NCI-H187 treated with DMSO at 0.1 percent for 48 hours (cell line): ENCODE results near the gene CHAC2.
A peak's percentile ranks its signal among the peaks of the same experiment; 100 is the strongest.
"Not testable (repeated sequence)": the region's sequence is repeated elsewhere in the genome, so short reads cannot be mapped to it uniquely, and the experiment has no call there.

Experiments used
- DNase-seq: peaks from one replicate; lab custom pipeline; 2025; lab: John Stamatoyannopoulos, UW

CHAC2 gene

GRCh38 chr2:53778536-53779162, 11.0 kb downstream of the CHAC2 start:
- no peak for DNase-seq

GRCh38 chr2:53780056-53780455, 12.5 kb downstream of the CHAC2 start:
- no peak for DNase-seq

- DNase-seq: no peak
These were observed 15.1 kb downstream of the CHAC2 start for GRCh38 chr2:53782676-53783075.

- DNase-seq: no peak
These were observed 16.8 kb downstream of the CHAC2 start for GRCh38 chr2:53784436-53784835.

- DNase-seq: no peak
These were observed 17.8 kb downstream of the CHAC2 start for GRCh38 chr2:53785366-53785765.

GRCh38 chr2:53786352-53786704, 18.7 kb downstream of the CHAC2 start:
- no peak for DNase-seq

- DNase-seq: peak; percentile 56
These were observed 19.4 kb downstream of the CHAC2 start, which contains the start of the genes ASB3 and ERLEC1 for GRCh38 chr2:53786705-53787613. Gene ASB3, minus strand, starts transcription at chr2:53786953. Its CDS starts 21,381 bp downstream, at chr2:53765572. Gene ERLEC1, plus strand, starts transcription at chr2:53787044. Its CDS starts 167 bp downstream, at chr2:53787211.

- no peak for DNase-seq
These were observed 20.1 kb downstream of the CHAC2 start for GRCh38 chr2:53787614-53788289.

GRCh38 chr2:53793261-53793660, 25.7 kb downstream of the CHAC2 start:
- DNase-seq: no peak

GRCh38 chr2:53793821-53794220, 26.2 kb downstream of the CHAC2 start:
- DNase-seq: no peak

GRCh38 chr2:53801547-53801946, 33.9 kb downstream of the CHAC2 start:
- DNase-seq: no peak

GRCh38 chr2:53802617-53803151, 35.1 kb downstream of the CHAC2 start:
- DNase-seq: no peak

GRCh38 chr2:53811601-53812000, 44.0 kb downstream of the CHAC2 start:
- no peak for DNase-seq

GRCh38 chr2:53813151-53813550, 45.5 kb downstream of the CHAC2 start:
- DNase-seq: no peak

- no peak for DNase-seq
These were observed 51.3 kb downstream of the CHAC2 start for GRCh38 chr2:53818854-53819435.

GRCh38 chr2:53819634-53820033, 52.0 kb downstream of the CHAC2 start:
- DNase-seq: no peak

GRCh38 chr2:53820048-53820447, 52.4 kb downstream of the CHAC2 start:
- no peak for DNase-seq

- no peak for DNase-seq
These were observed 53.1 kb downstream of the CHAC2 start for GRCh38 chr2:53820711-53821110.

- DNase-seq: no peak
These were observed 54.2 kb downstream of the CHAC2 start for GRCh38 chr2:53821810-53822209.

- not testable (repeated sequence) for DNase-seq
These were observed 56.0 kb downstream of the CHAC2 start for GRCh38 chr2:53823639-53824038.
